NCI-H2227 treated with DMSO at 0.1 percent for 48 hours (cell line): ENCODE measurements around the gene NRXN3.
A peak's percentile ranks its signal among the peaks of the same experiment; 100 is the strongest.
"Not testable (repeated sequence)": the region's sequence is repeated elsewhere in the genome, so short reads cannot be mapped to it uniquely, and the experiment has no call there.

Experiments
- DNase-seq: peaks from one replicate; lab custom pipeline; 2025; lab: John Stamatoyannopoulos, UW

Gene NRXN3

DNA sequence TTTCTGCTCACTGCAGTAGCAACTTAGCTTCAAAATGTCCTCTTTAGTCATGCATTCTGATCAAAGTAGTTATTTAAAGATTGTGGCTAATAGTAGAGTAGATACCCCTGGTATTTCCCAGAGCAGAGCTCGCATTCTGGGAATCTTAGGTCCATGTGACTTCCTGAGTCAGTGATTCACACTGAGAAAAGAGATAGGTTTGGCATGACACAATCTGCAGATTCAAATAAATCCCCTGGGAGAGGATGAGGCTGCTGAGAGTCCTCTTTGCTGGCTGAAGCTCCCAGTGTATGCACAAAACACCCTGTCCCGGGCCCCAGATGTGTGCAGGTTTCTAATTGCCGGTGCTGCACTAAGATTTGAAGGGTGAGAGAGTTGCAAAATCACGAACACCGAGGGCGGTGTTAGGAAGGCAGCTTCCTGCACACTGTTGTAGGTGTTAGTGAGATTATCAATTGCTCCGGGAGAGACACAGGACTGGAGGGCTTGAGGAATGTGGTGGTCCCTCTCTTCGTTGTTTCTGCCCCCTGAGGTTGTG, 233.2 kb downstream of the NRXN3 start:
- no peak for DNase-seq

DNA sequence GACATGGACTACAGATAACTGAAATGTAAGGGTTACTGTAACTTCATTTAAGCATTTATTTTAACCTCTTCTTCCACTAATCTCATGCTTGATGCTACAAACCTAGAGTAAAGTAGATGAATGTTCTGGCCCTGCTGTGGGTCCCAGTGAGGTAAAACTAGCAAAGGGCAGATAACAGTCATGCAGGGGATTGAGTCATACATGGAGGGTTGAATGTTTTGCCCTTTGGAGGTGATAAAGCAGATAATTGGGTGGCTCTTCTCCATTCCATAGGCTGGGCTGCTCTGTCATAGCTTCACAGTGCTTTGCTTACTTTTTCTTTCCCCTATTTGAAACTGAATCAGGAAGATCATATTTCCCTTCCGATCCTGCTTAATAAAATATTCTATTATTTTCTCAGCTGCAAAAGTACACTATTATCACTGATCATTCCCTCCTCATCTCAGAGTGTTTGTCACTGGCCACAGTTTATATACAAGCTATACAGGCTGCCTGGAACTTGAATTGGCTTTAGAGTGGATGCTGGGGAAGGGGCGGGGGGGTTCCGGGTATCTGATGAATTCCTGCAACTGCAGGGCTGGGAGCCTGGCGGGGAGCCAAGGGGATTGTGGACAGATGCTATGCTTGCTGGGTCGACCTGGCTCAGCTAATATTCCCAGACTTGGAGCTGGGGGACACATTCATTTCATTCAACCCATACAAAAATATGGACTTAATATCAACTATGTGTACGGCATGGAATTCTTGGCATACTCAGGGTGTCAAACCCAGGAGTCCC, 235.1 kb downstream of the NRXN3 start:
- DNase-seq, result peak; percentile 16

DNA sequence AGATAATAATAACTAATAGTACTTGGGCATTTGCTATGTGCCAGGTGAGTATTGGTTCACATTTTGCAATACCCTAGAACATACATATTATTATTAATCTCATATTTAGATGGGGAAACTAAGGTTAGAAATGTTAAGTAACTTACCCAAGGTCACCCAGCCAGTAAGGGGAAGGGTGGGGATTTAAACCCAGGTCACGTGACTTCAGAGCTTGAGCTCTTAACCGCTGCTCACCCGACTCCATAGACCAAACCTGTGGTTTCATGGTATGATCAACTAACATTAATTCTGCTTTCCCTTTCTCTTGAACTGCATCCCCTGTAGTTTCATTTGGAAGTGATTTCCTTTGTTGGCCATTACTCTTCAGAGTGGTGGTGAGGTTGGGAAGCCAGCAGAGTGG, 242.3 kb downstream of the NRXN3 start:
- DNase-seq, result no peak

GRCh38 chr14:78414172-78414571, 244.0 kb downstream of the NRXN3 start:
- DNase-seq, result no peak

DNA sequence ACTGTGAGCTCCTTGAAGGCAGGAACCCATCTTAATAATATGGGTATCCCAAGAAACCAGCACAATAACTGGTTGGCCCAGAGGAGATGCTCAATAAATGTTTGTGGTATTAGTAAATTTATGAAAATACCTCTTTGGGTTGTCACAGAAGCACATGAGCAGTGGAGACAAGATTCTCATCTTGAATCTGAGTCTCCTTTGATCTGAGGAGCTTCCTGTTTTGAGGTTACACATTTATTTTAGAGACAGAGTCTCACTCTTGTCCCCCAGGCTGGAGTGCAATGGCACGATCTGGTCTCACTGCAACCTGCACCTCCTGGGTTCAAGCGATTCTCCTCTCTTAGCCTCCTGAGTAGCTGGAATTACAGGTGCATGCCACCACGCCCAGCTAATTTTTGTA, 247.4 kb downstream of the NRXN3 start:
- no peak for DNase-seq

DNA sequence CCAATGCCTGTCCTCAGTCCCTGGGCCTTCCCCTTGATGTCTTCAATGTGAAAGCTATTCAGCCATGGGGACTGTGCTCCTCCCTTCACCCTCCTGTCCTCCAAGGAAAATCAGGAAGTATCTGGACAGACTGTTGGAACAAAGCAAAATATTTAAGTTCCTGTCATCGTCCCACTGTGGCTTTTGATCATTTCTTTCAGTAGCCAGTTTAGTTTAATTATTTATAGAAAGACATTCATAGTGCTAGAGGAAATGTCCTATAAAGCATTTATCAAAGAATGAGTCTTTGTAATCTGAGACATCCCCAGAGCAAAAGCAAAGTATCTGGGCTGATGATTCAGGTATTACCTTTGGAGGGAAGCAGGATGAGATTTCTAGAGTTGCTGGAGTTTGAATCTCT, 254.1 kb downstream of the NRXN3 start:
- DNase-seq, result no peak

- DNase-seq, result no peak
These were observed 255.2 kb downstream of the NRXN3 start for GRCh38 chr14:78425330-78425729.

DNA sequence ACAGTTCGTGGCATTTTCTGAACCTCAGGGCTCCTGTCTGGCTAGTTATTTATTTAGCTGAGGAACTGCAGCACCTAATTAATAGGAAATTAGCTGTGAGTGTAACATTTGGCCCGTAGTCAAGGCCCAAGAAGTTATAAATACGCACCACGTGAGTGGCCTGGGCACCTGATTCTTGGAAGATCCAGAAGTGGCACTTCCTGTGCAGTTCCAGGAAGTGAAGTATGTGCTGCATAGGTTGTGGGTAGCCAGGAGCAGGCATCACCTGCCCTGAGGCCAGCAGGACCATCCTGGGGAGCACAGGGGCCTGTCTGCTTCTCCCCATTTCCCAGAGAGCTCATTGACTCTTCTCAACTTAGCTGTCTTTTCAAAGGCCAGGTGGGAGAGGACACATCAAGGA, 255.6 kb downstream of the NRXN3 start:
- DNase-seq, result no peak

- no peak for DNase-seq
These were observed 261.9 kb downstream of the NRXN3 start for GRCh38 chr14:78432046-78432445.

DNA sequence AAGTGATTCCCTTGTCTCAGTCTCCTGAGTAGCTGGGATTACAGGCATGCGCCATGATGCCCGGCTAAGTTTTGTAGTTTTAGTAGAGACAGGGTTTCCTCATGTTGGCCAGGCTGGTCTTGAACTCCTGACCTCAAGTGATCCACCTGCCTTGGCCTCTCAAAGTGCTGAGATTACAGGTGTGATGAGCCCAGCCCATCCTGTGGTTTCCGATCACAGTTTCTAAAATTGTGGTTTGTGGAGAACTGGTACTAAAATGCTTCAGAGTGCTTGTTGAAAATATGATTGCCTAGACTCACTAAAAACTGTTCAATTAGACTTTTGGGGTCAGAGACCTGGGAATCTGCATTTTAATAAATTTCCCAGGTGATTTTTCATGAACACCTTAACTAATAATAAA, 267.3 kb downstream of the NRXN3 start:
- DNase-seq, result not testable (repeated sequence)

GRCh38 chr14:78440356-78440894, 270.3 kb downstream of the NRXN3 start:
- no peak for DNase-seq

- no peak for DNase-seq
These were observed 273.7 kb downstream of the NRXN3 start for GRCh38 chr14:78443834-78444233.

DNA sequence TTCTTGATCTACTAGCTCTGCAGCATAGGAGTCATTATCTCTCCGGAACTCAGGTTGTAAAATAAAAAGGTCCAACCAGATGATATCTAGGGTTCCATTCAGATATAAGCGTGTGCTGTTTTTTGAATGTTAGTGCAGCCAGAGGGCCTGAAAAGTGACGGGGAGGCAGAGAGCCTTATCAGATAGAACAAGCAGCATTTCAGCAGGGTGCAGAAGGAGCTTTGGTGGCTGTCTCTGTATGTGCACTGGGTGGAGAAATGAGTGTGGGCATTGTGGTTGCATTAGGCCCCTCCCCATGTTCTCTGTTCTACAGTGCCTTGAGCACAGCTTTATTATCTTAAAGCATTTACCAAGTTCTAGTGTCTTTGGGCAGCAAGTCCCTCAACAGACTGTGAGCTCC, 275.1 kb downstream of the NRXN3 start:
- DNase-seq, result no peak

- DNase-seq, result no peak
These were observed 276.6 kb downstream of the NRXN3 start for GRCh38 chr14:78446807-78447206.

- peak; percentile 35 for DNase-seq
These were observed 278.3 kb downstream of the NRXN3 start for GRCh38 chr14:78448164-78449094.

- DNase-seq, result peak; percentile 74
These were observed 280.6 kb downstream of the NRXN3 start for GRCh38 chr14:78450669-78451318.

GRCh38 chr14:78451319-78451695, 281.1 kb downstream of the NRXN3 start:
- DNase-seq, result no peak

DNA sequence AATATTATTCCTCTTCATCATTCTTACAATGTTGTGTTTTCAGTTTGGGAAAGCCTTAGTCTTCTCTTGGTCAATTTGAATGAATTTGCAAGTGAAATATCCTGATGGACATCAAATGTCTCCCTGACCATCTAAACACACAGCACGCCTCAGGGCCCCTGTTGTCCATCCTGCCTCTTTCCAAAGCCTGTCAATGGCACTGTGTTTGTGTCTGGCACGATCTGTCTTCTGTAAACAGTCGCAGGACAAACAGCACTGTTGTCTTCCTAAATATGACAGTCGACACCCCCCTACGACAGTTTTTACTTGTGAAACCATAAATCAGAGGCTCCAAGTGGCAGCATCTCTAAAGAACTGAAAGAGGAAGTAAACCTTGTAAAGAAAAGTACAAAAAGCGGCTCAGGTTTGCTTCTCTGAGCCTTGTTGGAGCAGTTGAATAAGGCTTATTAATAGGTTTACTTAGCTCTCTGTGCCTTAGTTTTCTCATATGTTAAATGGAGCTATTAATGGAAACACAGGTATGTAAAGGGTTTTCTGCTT, 285.8 kb downstream of the NRXN3 start:
- no peak for DNase-seq

DNA sequence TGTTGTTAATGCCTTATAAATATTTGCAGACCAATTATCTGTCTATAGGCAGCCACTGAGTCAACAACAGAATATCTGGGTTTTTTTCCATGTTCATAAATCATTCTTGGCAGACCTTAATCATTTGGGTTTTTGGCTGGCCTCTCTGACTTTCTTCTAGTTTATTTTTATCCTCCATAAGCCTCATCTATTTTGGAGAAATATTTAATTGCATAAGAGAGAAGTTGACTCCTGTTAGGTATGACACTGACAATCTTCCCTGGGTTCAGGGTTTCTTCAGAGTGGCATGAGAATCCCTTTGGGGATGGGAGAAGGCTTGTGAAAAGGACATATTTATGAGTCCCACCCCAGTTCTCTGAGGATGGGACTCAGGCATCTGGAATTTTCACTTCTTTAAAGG, 299.8 kb downstream of the NRXN3 start:
- DNase-seq, result no peak

- DNase-seq, result no peak
These were observed 309.1 kb downstream of the NRXN3 start for GRCh38 chr14:78479127-78479780.

- no peak for DNase-seq
These were observed 313.9 kb downstream of the NRXN3 start for GRCh38 chr14:78484028-78484427.
